Liver (tissue), 9 donors: ENCODE measurements around the gene MCTP2. TPM values are rescaled to one million over a fixed set of nuclear protein-coding genes. Genes with fewer than 3 reads are reported as not detected.

ENCODE experiments used
- DNase-seq: peaks from one replicate; pipeline ENCODE4 v3.0.0-alpha.2; 2017; ENCODE audit warnings: low spot score
- H3K27ac ChIP-seq, 2 donors: one replicate each; pipeline ENCODE4 v1.7.0; 2013; ENCODE audit warnings: inconsistent platforms in 2 of 2, low read length in 2 of 2, control low read depth in 1 of 2, low read depth in 1 of 2, mild to moderate bottlenecking in 1 of 2
- H3K27me3 ChIP-seq, 4 donors: one replicate each; pipeline versions ENCODE4 v1.6.1 to v1.7.0; 2013; ENCODE audit warnings: low read length in 3 of 4, inconsistent platforms in 1 of 4, mild to moderate bottlenecking in 1 of 4, moderate library complexity in 1 of 4; ENCODE audit not compliant: control insufficient read depth in 4 of 4, insufficient read depth in 4 of 4
- H3K36me3 ChIP-seq, 4 donors: one replicate each; pipeline versions ENCODE4 v1.6.1 to v1.7.0; 2013; ENCODE audit warnings: low read length in 3 of 4, mild to moderate bottlenecking in 3 of 4, low read depth in 1 of 4, moderate library complexity in 1 of 4; ENCODE audit not compliant: control insufficient read depth in 4 of 4, insufficient read depth in 3 of 4
- H3K4me1 ChIP-seq, 4 donors: one replicate each; pipeline versions ENCODE4 v1.6.1 to v1.7.0; 2013; ENCODE audit warnings: low read length in 3 of 4, mild to moderate bottlenecking in 3 of 4, moderate library complexity in 1 of 4; ENCODE audit not compliant: control insufficient read depth in 4 of 4, insufficient read depth in 4 of 4
- H3K4me3 ChIP-seq, 3 donors: one replicate each; pipeline versions ENCODE4 v1.6.1 to v1.7.0; 2013; ENCODE audit warnings: low read length in 3 of 3, control low read depth in 1 of 3, low read depth in 1 of 3, mild to moderate bottlenecking in 1 of 3
- H3K9ac ChIP-seq, 2 donors: one replicate each; pipeline ENCODE4 v1.7.0; 2013; ENCODE audit warnings: low read length in 2 of 2, mild to moderate bottlenecking in 2 of 2, moderate library complexity in 2 of 2, control low read depth in 1 of 2, low read depth in 1 of 2
- H3K9me3 ChIP-seq, 4 donors: one replicate each; pipeline versions ENCODE4 v1.6.1 to v1.7.0; 2013; ENCODE audit warnings: low read length in 3 of 4; ENCODE audit not compliant: control insufficient read depth in 4 of 4
- FOXA2 ChIP-seq: IDR thresholded peaks from 2 replicates; pipeline ENCODE4 v1.6.1; 2016; ENCODE audit warnings: antibody characterized with exemption
- GABPA ChIP-seq, 2 donors: IDR thresholded peaks in 1 of 2; conservative IDR thresholded peaks in 1 of 2; 2 replicates each; pipeline ENCODE4 v1.6.1; 2016; ENCODE audit warnings: antibody characterized with exemption in 2 of 2, mild to moderate bottlenecking in 1 of 2, moderate library complexity in 1 of 2
- HNF4A ChIP-seq, 2 donors: conservative IDR thresholded peaks; 2 replicates each; pipeline ENCODE4 v1.6.1; 2016; ENCODE audit warnings: antibody characterized with exemption in 2 of 2, mild to moderate bottlenecking in 2 of 2
- NR2F2 ChIP-seq: IDR thresholded peaks from 2 replicates; pipeline ENCODE4 v1.6.1; 2016; ENCODE audit warnings: antibody characterized with exemption
- RXRA ChIP-seq, 2 donors: IDR thresholded peaks; 2 replicates each; pipeline ENCODE4 v1.6.1; 2017 to 2018; ENCODE audit warnings: antibody characterized with exemption in 2 of 2, mild to moderate bottlenecking in 1 of 2
- YY1 ChIP-seq: IDR thresholded peaks from 2 replicates; pipeline ENCODE4 v1.6.1; 2016; ENCODE audit warnings: antibody characterized with exemption, mild to moderate bottlenecking
- WGBS: extraction: QIAGEN DNeasy Blood & Tissue Kit; methylation state at CpG from one replicate; pipeline ENCODE4 v1.1.7; 2013; 5-methylcytosine and 5-hydroxymethylcytosine counted together
- polyA plus RNA-seq, 2 donors: library from polyadenylated mRNA; stranded (reverse) in 1 of 2; unstranded in 1 of 2; fragments of 200-250 nt in 1 of 2; fragments of >200 nt in 1 of 2; fragmentation: Nextera tagmentation in 1 of 2; extraction: Ambion mirVana in 1 of 2; gene quantifications; one replicate each; pipeline versions ENCODE4 v1.2.1 to v1.2.3, GENCODE V29; 2013 to 2015
- total RNA-seq, 2 donors: library from RNA; depleted of rRNA; stranded (reverse); fragments of >200 nt; gene quantifications; one replicate each; pipeline ENCODE4 v1.2.3, GENCODE V29; 2014
- TF ChIP-seq, protein P1 (sequence below): IDR thresholded peaks from 2 replicates; pipeline ENCODE4 v1.6.1; 2016; ENCODE audit warnings: antibody characterized with exemption
- TF ChIP-seq, protein P2 (sequence below): IDR thresholded peaks from 2 replicates; pipeline ENCODE4 v1.6.1; 2016; ENCODE audit warnings: antibody characterized with exemption, mild to moderate bottlenecking
- TF ChIP-seq, protein P3 (sequence below): fragments of 150-350 bp; IDR thresholded peaks from 2 replicates; pipeline ENCODE4 v1.5.1; 2017; ENCODE audit warnings: improper control_type of control experiment, low read depth, low read length; ENCODE audit not compliant: missing input control
- TF ChIP-seq, protein P4 (sequence below): IDR thresholded peaks from 2 replicates; pipeline ENCODE4 v1.6.1; 2016; ENCODE audit warnings: antibody characterized with exemption
- donor health status: healthy.
- donor health status: healthy.
- donor health status: healthy.
- donor health status: healthy.
- donor health status: healthy.

The MCTP2 gene
- total and polyA plus RNA-seq, 4 donors: 0.43 to 9.9 (median 3.5) TPM

DNA sequence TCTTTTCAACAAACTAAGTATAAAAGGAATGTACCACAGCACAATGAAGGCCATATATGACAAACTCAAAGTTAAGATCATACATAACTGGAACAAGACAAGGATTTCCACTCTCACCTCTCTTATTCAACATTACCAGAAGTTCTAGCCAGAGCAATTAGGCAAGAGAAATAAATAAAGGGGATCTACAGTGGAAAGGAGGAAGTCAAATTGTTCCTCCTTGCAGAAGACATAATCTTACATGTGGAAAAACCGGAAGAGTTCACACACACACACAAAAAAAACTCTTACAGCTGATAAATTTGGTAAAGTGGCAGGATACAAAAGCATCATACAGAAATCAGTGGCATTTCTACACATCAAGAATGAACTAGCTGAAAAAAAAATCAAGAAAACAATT, 277.9 kb downstream of the MCTP2 start:
- H3K27me3 ChIP-seq: no peaks in the 10 kb centered on the region
- DNase-seq: no peak
- H3K4me1 ChIP-seq: no peaks in the 10 kb centered on the region
- peaks cover 0 to 8% (median 0%) of the 10 kb centered on the region in 4 donors for H3K9me3 ChIP-seq
- TF ChIP-seq, protein P1, sequence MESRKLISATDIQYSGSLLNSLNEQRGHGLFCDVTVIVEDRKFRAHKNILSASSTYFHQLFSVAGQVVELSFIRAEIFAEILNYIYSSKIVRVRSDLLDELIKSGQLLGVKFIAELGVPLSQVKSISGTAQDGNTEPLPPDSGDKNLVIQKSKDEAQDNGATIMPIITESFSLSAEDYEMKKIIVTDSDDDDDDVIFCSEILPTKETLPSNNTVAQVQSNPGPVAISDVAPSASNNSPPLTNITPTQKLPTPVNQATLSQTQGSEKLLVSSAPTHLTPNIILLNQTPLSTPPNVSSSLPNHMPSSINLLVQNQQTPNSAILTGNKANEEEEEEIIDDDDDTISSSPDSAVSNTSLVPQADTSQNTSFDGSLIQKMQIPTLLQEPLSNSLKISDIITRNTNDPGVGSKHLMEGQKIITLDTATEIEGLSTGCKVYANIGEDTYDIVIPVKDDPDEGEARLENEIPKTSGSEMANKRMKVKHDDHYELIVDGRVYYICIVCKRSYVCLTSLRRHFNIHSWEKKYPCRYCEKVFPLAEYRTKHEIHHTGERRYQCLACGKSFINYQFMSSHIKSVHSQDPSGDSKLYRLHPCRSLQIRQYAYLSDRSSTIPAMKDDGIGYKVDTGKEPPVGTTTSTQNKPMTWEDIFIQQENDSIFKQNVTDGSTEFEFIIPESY: no peak
- TF ChIP-seq NR2F2 (no peak), GABPA (IDR thresholded peaks at IDR 0.05 in 1 of 2, conservative IDR thresholded peaks at IDR 0.05 in 1 of 2) (no peak), FOXA2 (no peak), HNF4A (conservative IDR thresholded peaks at IDR 0.05) (no peak)
- no peak overlapping the region for H3K4me3 ChIP-seq
- 53% methylated on average over 1 of the region's 1 CpG for WGBS
- no peak overlapping the region for H3K9ac ChIP-seq
- H3K36me3 ChIP-seq: no peaks in the 10 kb centered on the region
- no peak overlapping the region for H3K27ac ChIP-seq

DNA sequence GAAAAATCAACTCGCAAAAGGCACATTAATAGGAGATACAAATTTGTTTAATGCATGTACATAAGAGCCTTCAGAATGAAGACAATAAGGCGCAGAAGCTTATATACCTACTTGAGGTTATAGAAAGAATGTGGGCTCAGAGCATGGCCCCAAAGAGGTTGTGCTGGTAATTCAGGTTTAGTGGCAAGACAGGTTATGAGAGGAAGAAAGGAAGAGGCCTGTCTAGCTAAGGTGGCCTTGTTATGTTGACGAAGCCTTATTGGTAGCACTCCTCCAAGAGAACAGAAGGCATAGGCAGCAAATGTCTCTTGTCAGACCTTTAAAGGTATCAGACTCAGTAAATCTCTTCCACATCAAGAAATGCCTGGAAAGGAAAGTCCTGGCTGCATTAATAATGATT, 290.8 kb downstream of the MCTP2 start:
- Histone ChIP-seq H3K9ac (no peak overlapping the region), H3K36me3 (no peaks in the 10 kb centered on the region), H3K27ac (no peak overlapping the region), H3K4me3 (no peak overlapping the region), H3K9me3 (peaks cover 0 to 5% (median under 1%) of the 10 kb centered on the region in 4 donors), H3K4me1 (no peaks in the 10 kb centered on the region), H3K27me3 (no peaks in the 10 kb centered on the region)
- DNase-seq: no peak
- TF ChIP-seq, protein P2, sequence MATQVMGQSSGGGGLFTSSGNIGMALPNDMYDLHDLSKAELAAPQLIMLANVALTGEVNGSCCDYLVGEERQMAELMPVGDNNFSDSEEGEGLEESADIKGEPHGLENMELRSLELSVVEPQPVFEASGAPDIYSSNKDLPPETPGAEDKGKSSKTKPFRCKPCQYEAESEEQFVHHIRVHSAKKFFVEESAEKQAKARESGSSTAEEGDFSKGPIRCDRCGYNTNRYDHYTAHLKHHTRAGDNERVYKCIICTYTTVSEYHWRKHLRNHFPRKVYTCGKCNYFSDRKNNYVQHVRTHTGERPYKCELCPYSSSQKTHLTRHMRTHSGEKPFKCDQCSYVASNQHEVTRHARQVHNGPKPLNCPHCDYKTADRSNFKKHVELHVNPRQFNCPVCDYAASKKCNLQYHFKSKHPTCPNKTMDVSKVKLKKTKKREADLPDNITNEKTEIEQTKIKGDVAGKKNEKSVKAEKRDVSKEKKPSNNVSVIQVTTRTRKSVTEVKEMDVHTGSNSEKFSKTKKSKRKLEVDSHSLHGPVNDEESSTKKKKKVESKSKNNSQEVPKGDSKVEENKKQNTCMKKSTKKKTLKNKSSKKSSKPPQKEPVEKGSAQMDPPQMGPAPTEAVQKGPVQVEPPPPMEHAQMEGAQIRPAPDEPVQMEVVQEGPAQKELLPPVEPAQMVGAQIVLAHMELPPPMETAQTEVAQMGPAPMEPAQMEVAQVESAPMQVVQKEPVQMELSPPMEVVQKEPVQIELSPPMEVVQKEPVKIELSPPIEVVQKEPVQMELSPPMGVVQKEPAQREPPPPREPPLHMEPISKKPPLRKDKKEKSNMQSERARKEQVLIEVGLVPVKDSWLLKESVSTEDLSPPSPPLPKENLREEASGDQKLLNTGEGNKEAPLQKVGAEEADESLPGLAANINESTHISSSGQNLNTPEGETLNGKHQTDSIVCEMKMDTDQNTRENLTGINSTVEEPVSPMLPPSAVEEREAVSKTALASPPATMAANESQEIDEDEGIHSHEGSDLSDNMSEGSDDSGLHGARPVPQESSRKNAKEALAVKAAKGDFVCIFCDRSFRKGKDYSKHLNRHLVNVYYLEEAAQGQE: no peak
- TF ChIP-seq RXRA (IDR thresholded peaks at IDR 0.05): no peak
- TF ChIP-seq, protein P1: no peak
- TF ChIP-seq, protein P3, sequence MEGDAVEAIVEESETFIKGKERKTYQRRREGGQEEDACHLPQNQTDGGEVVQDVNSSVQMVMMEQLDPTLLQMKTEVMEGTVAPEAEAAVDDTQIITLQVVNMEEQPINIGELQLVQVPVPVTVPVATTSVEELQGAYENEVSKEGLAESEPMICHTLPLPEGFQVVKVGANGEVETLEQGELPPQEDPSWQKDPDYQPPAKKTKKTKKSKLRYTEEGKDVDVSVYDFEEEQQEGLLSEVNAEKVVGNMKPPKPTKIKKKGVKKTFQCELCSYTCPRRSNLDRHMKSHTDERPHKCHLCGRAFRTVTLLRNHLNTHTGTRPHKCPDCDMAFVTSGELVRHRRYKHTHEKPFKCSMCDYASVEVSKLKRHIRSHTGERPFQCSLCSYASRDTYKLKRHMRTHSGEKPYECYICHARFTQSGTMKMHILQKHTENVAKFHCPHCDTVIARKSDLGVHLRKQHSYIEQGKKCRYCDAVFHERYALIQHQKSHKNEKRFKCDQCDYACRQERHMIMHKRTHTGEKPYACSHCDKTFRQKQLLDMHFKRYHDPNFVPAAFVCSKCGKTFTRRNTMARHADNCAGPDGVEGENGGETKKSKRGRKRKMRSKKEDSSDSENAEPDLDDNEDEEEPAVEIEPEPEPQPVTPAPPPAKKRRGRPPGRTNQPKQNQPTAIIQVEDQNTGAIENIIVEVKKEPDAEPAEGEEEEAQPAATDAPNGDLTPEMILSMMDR: no peak
- TF ChIP-seq, protein P4, sequence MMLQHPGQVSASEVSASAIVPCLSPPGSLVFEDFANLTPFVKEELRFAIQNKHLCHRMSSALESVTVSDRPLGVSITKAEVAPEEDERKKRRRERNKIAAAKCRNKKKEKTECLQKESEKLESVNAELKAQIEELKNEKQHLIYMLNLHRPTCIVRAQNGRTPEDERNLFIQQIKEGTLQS: no peak
- TF ChIP-seq FOXA2: no peak
- no peak for TF ChIP-seq YY1
- WGBS: 89% methylated on average over 3 of the region's 3 CpGs
